ENCODE measurements around the gene CBX2. TPM values are rescaled to one million over a fixed set of nuclear protein-coding genes. Genes with fewer than 3 reads are reported as not detected.

The CBX2 gene
- total RNA-seq, 4 donors from 2014 or later = 0.34 to 3.0 (median 0.68) TPM

DNA sequence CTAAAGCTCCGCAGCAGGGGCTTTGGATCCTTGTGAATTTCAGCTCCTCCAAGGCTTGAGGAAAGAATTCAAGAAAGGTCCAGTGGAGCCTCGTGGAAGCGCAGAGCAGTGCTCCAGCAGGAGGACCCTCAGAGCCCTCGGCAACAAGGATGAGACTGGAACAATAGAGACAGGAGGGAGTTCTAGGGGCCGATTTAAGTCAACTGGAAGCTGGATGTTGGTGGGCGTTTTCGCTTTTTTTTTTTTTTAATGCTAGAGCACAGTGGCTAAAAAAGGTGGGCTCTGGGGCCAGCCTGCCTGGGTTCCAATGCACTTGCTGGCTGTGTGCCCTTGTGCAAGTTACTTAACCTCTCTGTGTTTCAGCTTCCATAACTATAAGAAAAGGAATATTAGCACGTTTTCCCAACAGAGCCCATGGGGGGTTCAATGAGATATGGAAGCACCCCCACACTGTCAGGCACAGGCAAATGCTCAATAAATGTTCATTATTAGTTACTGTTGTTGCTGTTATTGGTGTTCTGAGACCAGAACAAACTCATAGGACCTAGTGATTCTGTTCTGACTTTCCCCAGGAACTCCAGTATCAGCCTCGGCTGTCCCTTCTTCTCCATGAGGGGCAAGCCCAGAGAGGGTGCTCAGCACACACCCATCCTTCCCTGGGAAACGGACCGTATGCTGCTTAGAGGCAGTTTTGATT lies 24.2 kb downstream of the CBX2 start:
- TF ChIP-seq, protein P1, sequence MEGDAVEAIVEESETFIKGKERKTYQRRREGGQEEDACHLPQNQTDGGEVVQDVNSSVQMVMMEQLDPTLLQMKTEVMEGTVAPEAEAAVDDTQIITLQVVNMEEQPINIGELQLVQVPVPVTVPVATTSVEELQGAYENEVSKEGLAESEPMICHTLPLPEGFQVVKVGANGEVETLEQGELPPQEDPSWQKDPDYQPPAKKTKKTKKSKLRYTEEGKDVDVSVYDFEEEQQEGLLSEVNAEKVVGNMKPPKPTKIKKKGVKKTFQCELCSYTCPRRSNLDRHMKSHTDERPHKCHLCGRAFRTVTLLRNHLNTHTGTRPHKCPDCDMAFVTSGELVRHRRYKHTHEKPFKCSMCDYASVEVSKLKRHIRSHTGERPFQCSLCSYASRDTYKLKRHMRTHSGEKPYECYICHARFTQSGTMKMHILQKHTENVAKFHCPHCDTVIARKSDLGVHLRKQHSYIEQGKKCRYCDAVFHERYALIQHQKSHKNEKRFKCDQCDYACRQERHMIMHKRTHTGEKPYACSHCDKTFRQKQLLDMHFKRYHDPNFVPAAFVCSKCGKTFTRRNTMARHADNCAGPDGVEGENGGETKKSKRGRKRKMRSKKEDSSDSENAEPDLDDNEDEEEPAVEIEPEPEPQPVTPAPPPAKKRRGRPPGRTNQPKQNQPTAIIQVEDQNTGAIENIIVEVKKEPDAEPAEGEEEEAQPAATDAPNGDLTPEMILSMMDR (IDR thresholded peaks at IDR 0.05; ENCODE audit: low read depth) = no peak

DNA sequence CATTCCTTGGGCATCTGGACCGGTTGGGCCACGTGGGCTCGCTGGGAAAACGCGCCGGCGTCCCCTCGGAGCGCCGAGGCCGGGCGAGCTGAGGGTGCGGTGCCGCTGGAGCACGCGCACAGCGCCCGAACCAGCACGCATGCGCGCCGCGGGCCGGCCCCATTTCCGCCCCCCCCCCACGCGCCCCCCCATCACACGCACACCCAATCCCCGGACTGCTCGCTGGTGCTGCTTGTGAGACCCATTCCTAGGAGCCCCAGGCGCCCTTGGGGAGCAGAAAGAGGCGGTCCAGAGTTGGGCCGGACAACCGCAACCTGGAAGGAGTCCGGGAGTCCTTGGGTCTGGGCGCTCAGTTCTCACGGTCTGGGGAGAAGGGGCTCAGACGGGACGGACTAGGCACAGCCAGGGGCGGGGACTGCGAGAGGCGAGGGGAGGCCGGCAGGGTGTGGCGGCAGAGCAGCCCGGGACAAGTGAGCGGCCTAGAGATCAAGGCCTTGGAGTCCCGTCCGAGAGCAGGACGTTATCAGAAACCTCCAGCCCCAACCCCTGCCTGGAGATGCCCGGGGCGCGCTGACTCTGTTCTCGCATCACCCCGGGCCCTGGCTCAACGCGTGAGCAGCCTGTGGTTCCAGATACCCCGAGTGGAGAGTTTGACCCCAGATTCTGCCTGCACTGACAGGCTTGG lies 24.9 kb downstream of the CBX2 start:
- TF ChIP-seq, protein P1 (IDR thresholded peaks at IDR 0.05; ENCODE audit: low read depth) = no peak

DNA sequence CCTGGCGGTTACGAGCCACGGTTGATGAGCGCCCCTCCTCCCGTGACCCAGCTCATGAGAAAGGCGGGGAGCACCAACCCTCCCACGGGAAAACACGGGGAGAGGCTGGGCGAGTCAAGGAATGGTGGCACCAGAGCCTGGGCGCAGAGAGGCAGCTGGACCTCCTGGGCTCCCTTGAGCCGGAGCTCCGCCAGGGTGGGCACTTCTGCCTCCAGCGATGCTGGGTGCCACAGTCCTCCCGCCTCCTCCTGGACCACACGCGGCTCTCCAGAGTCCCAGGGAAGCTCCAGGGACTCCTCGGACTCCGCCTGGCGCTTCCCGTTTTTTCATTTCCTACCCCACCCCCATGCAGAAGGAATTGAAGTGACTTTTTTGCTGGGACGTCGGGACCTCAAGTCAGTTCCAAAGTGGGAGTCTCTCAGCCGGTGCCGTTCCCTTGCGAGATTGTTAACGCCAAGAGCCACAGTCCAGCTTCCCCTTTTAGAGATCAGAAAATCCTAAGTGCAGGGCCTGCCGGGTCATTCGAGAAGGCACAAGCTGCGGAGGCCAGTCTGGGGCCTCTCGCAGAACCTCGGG lies 25.6 kb downstream of the CBX2 start:
- TF ChIP-seq, protein P1 (IDR thresholded peaks at IDR 0.05; ENCODE audit: low read depth) = no peak

DNA sequence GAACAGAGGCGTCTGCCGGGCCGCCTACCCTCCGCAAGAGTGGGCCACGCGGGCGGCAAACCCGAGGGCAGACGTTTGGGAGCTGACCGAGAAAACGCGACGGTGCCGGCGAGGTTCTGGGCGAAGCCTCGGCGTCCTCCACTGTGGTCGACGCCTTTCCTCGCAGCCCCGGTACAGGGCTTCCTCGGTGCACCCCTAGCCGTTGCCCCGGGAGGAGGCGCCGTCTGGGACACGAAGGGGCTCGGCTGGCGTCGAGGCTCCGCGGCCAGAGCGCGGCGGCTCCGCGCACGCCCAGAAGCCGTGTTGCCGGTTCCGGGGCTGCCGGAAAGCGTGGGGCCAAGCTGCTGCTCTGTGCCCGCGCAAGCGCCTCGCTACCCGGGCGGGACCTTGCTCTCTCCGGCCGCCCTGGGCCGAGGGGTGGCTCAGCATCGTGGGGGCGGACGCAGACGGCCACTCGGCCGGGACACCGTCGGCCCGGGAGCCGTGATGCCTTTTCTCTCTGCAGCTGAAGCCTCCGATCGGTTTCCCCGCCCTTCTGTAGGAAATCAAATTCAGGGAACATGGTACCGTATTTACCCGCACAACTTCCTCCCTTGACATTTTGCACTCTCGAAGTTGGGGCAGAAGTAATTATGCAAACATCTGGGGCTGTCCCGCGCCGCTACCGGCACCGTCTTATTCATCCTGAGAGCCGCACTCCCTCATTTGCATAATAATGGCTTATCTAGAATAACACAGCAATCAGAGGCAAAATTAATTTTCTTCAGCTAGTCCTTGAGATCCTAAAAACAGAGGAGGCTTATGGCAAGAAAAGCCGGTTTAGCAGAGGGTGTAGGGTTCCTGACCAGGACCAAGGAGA lies 26.3 kb downstream of the CBX2 start:
- TF ChIP-seq, protein P1 (IDR thresholded peaks at IDR 0.05; ENCODE audit: low read depth) = no peak

DNA sequence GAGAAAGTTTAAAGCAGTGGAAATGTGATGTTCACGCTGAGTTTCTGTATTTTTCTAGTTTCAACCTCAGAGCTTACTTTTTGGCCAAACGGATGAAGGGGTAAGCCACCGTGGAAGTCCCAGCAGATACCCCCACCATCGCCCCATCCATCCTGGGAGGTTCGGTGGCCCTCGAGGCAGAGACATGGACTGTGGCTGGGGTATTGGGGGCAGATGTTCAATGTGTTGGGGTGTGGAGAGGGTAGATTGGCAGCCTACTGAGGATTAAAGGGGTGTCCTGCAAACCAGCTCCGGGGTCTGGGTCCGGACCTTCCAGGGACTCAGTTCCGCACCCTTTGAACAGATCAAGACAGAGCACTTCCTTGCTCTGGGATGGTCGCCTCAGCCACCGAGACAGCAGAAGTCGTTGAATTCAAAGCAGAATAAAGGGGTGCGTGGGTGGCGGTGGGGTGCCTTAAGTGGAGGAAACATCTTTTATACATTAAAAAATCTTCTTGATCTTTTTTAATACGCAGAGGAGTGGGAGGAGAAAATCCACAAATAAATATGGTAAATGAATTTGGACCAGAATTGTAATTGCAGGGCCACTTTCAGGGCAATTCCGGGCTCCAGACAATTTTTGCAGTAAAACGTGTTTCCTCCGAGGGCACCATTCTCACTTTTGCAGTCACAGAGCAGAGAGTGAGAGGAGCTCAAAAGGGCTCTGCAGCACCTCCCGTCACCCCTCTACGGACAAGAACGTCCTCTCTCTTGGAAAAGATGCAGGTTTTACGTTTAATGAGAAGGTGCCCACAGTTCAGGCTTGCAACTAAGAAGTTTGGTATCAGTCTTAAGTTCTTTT lies 27.1 kb downstream of the CBX2 start:
- TF ChIP-seq, protein P1 (IDR thresholded peaks at IDR 0.05; ENCODE audit: low read depth) = no peak

DNA sequence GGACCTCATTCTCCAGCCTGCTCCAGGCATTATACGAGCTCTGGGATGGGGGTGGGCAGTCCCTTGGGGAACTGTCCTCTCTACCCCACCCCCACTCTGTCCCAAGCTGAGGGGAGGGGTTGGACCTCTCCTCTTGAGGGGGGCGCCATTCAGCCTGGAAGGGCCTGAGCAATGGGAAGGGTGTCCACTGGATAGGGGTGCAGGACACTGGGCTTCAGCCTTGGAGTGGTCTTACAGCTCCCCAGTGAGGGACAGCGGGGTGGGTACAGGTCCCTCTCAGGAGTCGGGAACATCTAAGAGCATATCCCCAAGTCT lies 28.5 kb downstream of the CBX2 start:
- TF ChIP-seq, protein P1 (IDR thresholded peaks at IDR 0.05; ENCODE audit: low read depth) = no peak

All from subcutaneous adipose tissue (tissue), 4 donors.